Measurements from ENCODE around the gene MYH9. TPM values are rescaled to one million over a fixed set of nuclear protein-coding genes. Genes with fewer than 3 reads are reported as not detected.

The MYH9 gene
- total and polyA plus RNA-seq, 2 donors (not counting 1 experiment from before 2014, with no cell fraction given), result 108 to 554 TPM

DNA sequence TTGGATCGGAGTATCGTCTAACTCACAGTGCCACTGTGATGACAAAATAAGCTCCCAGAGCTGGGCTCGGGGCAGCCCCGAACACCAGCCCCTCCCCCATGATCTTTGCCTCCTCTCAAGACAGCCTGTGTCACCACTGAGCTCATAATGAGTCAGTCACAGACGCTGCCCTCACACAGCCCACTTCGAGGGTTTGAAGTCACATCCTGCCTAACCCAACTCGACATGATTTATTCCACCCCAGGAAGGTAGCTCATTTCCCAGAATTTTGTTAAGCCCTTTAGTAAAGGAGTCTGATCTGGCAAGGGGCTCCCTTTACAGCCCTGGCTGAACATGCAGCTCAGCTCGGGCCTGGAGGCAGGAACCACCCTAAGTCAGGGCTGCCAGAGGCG is 22.8 kb downstream of the MYH9 start:
- Histone ChIP-seq H3K79me2 (ENCODE audit: control insufficient read depth, insufficient read depth, low read length) (peaks cover 100% of the 10 kb centered on the region), H3K4me2 (replicated peaks; ENCODE audit: low read depth, low read length, poor library complexity, severe bottlenecking) (peak overlapping the region; percentile 58), H3K4me3 (ENCODE audit: control extremely low read depth in 1 of 5, extremely low read depth in 1 of 5, insufficient read depth in 1 of 5, low read depth in 2 of 5, low read length in 4 of 5) (no peak overlapping the region), H4K20me1 (ENCODE audit: control insufficient read depth, insufficient read depth, low read length, poor library complexity, severe bottlenecking) (peaks cover 100% of the 10 kb centered on the region), H3K27me3 (replicated peaks in 1 of 4; ENCODE audit: control extremely low read depth in 1 of 4, control insufficient read depth in 3 of 4, insufficient read depth in 4 of 4, low read length in 3 of 4) (no peaks in the 10 kb centered on the region), H3K27ac (ENCODE audit: low read length in 2 of 2) (peak overlapping the region; percentile 43 to 92), H2AFZ (ENCODE audit: insufficient read depth, low read depth, low read length, poor library complexity, severe bottlenecking) (no peak overlapping the region), H3K9ac (ENCODE audit: low read length) (no peak overlapping the region), H3K4me1 (ENCODE audit: control insufficient read depth in 2 of 2, insufficient read depth in 2 of 2, low read length in 2 of 2) (peaks cover 92 to 99% of the 10 kb centered on the region in 2 donors), H3K9me3 (ENCODE audit: control extremely low read depth in 1 of 3, control insufficient read depth in 2 of 3, insufficient read depth in 1 of 3, low read length in 2 of 3) (no peaks in the 10 kb centered on the region), H3K36me3 (replicated peaks in 1 of 2; ENCODE audit: control extremely low read depth in 1 of 2, control insufficient read depth in 1 of 2, extremely low read depth in 1 of 2, insufficient read depth in 2 of 2, low read length in 1 of 2) (peaks cover 5 to 71% of the 10 kb centered on the region in 2 experiments)
- no peak for TF ChIP-seq CTCF (IDR thresholded peaks at IDR 0.05)
- TF ChIP-seq EZH2 (IDR thresholded peaks at IDR 0.05; ENCODE audit: borderline replicate concordance, insufficient read depth, low read depth, low read length, poor library complexity, severe bottlenecking), result no peak
- ATAC-seq (ENCODE audit: low read depth) (peak; percentile 88), DNase-seq (peak; percentile 77)
- Mint-ChIP-seq H3K4me3 (peak overlapping the region; percentile 83), H3K4me1 (peaks cover 91% of the 10 kb centered on the region), H3K27ac (peak overlapping the region; percentile 97), H3K27me3 (no peaks in the 10 kb centered on the region), H3K9me3 (ENCODE audit: insufficient read depth) (no peaks in the 10 kb centered on the region)
- CTCF ChIA-PET, result interaction anchor here (0.7 to 2.8 kb wide), 10 partner anchors 10 to 625 kb away, joined by 3 to 14 read pairs (median 6); no protein-coding TSS in a partner anchor
- 22% methylated on average over 7 of the region's 9 CpGs for WGBS (ENCODE audit: insufficient coverage)
- POLR2A ChIA-PET, result interaction anchor here (0.6 to 2.1 kb wide), 7 partner anchors 12 to 1253 kb away, joined by 3 to 8 read pairs (median 6); partner anchors contain the start of gene MYH9
- intact Hi-C loops (cut with micrococcal nuclease), result no loop called here

GRCh38 chr22:36364255-36365019 is 23.3 kb downstream of the MYH9 start:
- Mint-ChIP-seq H3K27me3 (no peaks in the 10 kb centered on the region), H3K9me3 (ENCODE audit: insufficient read depth) (no peaks in the 10 kb centered on the region), H3K4me1 (peaks cover 90% of the 10 kb centered on the region), H3K4me3 (peak overlapping the region; percentile 83), H3K27ac (peak overlapping the region; percentile 97)
- no peaks in the 10 kb centered on the region for H3K9me3 ChIP-seq (ENCODE audit: control extremely low read depth in 1 of 3, control insufficient read depth in 2 of 3, insufficient read depth in 1 of 3, low read length in 2 of 3)
- peaks cover 5 to 70% of the 10 kb centered on the region in 2 experiments for H3K36me3 ChIP-seq (replicated peaks in 1 of 2; ENCODE audit: control extremely low read depth in 1 of 2, control insufficient read depth in 1 of 2, extremely low read depth in 1 of 2, insufficient read depth in 2 of 2, low read length in 1 of 2)
- no peak for DNase-seq
- intact Hi-C loops (cut with micrococcal nuclease), result no loop called here
- ChIA-PET POLR2A (interaction anchor here (0.6 to 2.1 kb wide), 7 partner anchors 13 to 1253 kb away, joined by 3 to 8 read pairs (median 6); partner anchors contain the start of gene MYH9), CTCF (interaction anchor here (0.7 to 2.8 kb wide), 9 partner anchors 10 to 625 kb away, joined by 3 to 14 read pairs (median 6); no protein-coding TSS in a partner anchor)
- H3K4me1 ChIP-seq (ENCODE audit: control insufficient read depth in 2 of 2, insufficient read depth in 2 of 2, low read length in 2 of 2), result peaks cover 92 to 99% of the 10 kb centered on the region in 2 donors
- no peak overlapping the region for H2AFZ ChIP-seq (ENCODE audit: insufficient read depth, low read depth, low read length, poor library complexity, severe bottlenecking)
- H3K27me3 ChIP-seq (replicated peaks in 1 of 4; ENCODE audit: control extremely low read depth in 1 of 4, control insufficient read depth in 3 of 4, insufficient read depth in 4 of 4, low read length in 3 of 4), result no peaks in the 10 kb centered on the region
- peak overlapping the region; percentile 22 for H3K9ac ChIP-seq (ENCODE audit: low read length)
- TF ChIP-seq EZH2 (IDR thresholded peaks at IDR 0.05; ENCODE audit: borderline replicate concordance, insufficient read depth, low read depth, low read length, poor library complexity, severe bottlenecking) (no peak), CTCF (IDR thresholded peaks at IDR 0.05) (no peak)
- H3K4me3 ChIP-seq (ENCODE audit: control extremely low read depth in 1 of 5, extremely low read depth in 1 of 5, insufficient read depth in 1 of 5, low read depth in 2 of 5, low read length in 4 of 5), result peak overlapping the region in 1 of 5 experiments; percentile 5
- WGBS (ENCODE audit: insufficient coverage), result 89% methylated on average over 5 of the region's 7 CpGs
- H3K79me2 ChIP-seq (ENCODE audit: control insufficient read depth, insufficient read depth, low read length), result peaks cover 100% of the 10 kb centered on the region
- peaks cover 100% of the 10 kb centered on the region for H4K20me1 ChIP-seq (ENCODE audit: control insufficient read depth, insufficient read depth, low read length, poor library complexity, severe bottlenecking)
- ATAC-seq (ENCODE audit: low read depth), result no peak
- H3K27ac ChIP-seq (ENCODE audit: low read length in 2 of 2), result peak overlapping the region; percentile 43 to 92
- peak overlapping the region; percentile 58 for H3K4me2 ChIP-seq (replicated peaks; ENCODE audit: low read depth, low read length, poor library complexity, severe bottlenecking)
